Activated naive CD8-positive, alpha-beta T cell treated with anti-CD3 and anti-CD28 coated beads, Interleukin-2, amount 50 U/mL, for 16 hours (primary cell): ENCODE results near the gene SMIM20.
"Not testable (repeated sequence)": the region's sequence is repeated elsewhere in the genome, so short reads cannot be mapped to it uniquely, and the experiment has no call there.

Experiments
- DNase-seq: peaks from one replicate; pipeline ENCODE4 v3.0.0-alpha.2; 2020; ENCODE audit warnings: low read depth, low spot score

SMIM20 gene

GRCh38 chr4:25890571-25891485 is 23.2 kb upstream of the SMIM20 start:
- DNase-seq = no peak

- DNase-seq = no peak
Measured at GRCh38 chr4:25892796-25893195, 21.2 kb upstream of the SMIM20 start.

GRCh38 chr4:25896776-25897539 is 17.1 kb upstream of the SMIM20 start:
- no peak for DNase-seq

- DNase-seq = no peak
Measured at GRCh38 chr4:25900310-25900709, 13.7 kb upstream of the SMIM20 start.

DNA sequence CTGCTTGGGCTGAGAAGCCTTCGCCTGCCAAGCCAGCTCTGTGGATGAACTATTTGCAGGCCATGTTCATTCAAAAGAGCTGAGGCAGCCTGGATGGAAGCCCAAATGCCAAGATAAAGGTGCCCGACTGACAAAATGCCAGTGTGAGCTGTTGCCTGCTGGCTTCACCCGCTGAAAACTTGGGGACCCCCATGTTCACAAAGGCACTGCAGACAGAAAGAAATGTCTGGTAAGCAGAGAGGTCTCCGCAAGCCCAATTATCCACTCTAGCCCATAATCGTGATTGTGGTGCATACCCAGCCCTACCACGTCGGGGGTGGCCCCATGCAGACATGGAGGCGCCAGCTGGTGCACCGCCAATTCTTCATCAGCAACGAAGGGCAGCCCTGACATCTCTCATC is 13.0 kb upstream of the SMIM20 start:
- DNase-seq = no peak

DNA sequence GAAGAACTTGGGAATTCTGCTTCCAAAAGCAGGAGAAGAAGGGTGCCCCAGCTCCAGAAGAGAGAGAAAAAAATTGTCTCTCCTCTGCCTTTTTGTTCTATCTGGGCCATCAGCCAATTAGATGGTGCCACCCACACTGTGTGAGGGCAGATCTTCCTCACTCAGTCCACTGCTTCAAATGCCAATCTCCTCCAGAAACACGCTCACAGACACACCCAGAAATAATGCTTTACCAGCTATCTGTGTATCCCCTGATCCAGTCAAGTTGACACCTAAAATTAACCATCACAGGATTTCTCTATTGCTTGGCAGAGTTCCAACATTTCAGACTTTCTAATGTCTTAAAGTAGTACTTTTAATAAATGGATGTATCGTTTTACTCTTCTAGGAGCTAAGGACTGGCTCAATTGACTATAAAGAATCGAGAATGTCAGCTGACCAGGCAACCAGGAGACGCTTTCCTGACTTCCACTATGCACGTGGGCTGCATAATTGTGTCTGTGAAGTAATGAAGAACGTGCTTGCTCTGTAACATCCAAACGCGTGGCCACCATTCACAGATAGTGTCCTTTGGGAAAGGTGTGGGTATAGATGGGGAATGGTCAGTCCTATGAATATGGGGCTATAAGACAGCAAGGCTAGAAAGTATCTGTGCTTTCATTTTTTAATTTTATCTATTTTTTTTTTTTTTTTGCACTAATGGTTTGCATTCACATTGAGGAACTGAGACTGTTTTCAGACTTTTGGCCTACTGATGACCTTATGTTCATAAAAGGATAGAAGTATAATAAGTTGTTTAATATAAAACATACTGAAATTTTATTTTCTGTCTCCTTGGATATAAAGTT is 9.9 kb upstream of the SMIM20 start:
- no peak for DNase-seq

DNA sequence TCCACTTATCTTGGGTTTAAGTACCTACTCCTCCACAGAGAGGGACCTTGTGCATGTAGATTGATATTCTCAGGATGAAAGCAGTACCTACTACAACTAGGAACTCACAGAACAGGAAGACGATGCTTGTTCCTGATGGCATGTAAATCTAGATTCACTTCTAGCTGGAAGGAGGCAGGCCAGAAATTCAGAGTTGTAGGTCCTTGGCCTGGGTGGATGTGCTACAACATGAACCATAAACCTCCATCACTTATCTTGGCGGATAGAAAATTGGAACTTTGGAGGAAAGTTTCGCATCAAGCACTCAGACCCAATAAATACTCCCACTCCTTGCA is 9.3 kb upstream of the SMIM20 start:
- DNase-seq = no peak

- DNase-seq = no peak
Measured at GRCh38 chr4:25905371-25905770, 8.6 kb upstream of the SMIM20 start.

- not testable (repeated sequence) for DNase-seq
Measured at GRCh38 chr4:25906113-25906512, 7.9 kb upstream of the SMIM20 start.

DNA sequence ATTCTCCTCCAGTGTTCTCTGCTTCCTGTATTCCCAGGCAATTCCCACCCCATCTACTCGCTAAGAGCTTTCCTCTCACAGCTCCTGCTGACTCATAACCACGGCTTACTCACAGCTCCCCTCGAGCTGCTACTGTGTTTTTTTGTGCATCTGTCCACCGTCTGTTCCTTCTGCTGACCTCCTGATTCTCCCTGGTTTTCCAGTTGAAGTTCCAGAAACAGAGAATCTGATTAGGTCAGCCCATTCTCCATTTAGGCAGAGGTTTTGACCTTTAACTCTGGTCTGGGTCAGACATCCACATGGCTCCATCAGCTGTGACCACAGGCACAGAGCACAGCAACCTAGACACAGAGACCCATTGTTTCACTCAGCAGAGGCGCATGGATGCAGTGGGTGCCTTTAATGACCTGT is 5.5 kb upstream of the SMIM20 start:
- DNase-seq = no peak

- no peak for DNase-seq
Measured at GRCh38 chr4:25911356-25911755, 2.7 kb upstream of the SMIM20 start.

- no peak for DNase-seq
Measured at GRCh38 chr4:25913056-25913850, 767 bp upstream of the SMIM20 start.

GRCh38 chr4:25914670-25915352 is 791 bp downstream of the SMIM20 start:
- no peak for DNase-seq

DNA sequence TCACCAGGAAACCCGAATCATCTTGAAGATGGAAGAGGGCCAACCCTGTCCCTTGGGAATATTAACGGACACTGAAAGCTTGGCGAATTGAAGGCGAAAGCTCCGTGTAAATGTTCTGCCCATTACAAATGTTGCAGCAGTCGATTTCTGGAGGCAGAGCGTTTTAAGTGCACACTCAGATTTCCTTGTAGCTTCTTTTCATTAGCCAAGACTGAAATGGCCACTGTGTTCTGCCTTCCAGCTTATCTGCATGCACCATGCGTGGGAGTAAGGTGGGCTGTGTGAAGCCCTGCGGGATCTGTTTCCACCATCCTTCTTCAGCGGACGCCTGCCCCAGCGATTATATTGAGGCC is 1.3 kb downstream of the SMIM20 start:
- DNase-seq = no peak

DNA sequence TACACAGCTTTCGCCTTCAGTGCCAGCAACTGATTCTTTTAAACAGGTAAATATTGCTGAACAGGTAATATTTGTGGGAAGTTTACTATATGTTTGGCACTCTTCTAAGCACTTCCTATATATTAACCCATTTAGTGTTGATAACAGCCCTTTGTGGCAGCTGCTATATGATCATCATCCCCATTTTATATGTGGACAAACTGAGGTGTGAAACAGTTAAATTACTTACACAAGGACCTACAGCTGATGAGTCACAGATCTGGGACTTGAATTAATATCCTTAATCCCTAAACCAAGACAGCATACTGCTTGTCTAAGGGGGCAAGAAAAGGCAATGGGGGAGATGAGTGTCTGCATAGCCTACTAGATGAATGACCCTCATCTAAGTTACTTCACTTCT is 2.9 kb downstream of the SMIM20 start:
- no peak for DNase-seq

- no peak for DNase-seq
Measured at GRCh38 chr4:25919676-25920075, 5.7 kb downstream of the SMIM20 start.

GRCh38 chr4:25921922-25922321 is 7.9 kb downstream of the SMIM20 start:
- no peak for DNase-seq

DNA sequence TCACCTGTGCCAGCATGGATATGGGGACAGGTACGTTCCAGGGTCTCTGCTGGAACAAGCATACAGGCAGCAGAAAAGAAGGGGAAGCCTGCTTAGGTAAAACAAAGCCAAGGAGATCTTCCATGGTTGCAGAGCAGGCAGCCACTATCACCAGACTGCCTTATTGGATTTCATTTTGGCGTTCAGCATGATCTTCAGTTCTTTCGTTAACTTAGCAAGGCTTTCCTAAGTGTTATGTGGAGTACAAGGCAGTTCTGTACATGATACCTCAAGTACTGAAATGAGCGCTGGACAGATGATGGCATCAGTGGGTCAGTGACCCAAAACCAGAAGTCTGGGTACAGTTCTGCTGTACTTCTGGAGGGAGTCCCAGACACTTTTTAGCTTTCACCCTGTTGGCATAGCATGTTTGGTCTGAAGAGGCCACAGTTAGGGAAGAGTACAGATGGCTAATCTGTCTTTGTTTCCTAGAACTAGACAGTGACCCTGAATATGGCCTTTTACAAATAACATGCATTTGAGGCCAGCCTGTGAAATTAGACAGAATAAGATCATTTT is 8.9 kb downstream of the SMIM20 start:
- no peak for DNase-seq

GRCh38 chr4:25923745-25924144 is 9.7 kb downstream of the SMIM20 start:
- no peak for DNase-seq

DNA sequence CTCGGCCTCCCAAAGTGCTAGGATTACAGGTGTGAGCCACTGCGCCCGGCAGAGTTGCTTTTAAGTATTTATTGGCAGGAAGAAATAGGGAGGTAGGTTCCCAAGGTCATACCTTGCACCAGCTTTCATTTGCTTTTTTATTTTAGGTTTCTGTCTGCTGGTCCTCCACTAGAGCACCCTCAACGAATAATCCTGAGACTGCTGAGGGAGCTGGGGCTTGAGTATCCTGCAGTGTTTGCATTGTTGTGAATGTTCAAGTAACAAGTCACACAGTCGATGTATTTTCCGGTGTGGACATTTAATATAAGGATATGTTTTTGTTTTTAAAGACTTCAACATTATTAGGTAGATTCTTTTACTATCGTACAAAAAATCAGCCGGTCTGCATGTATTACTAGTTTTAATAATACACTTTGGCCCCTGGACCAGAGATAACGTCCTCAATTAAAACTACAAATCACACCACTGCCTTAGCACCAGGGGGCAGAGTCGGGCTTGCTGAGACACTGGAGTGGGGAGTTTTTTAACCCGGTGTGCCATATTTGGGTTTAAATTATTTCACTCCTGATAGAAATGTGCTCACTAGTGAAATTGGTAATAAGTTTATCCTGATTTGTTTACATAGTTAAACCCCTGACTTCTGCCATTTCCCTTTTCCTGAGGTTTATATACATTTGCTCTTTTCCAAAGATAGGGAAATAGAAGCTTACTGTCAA is 11.6 kb downstream of the SMIM20 start:
- DNase-seq = no peak
